Heart left ventricle (tissue), 16 donors: Measurements from ENCODE around the gene PALD1. TPM values are rescaled to one million over a fixed set of nuclear protein-coding genes. Genes with fewer than 3 reads are reported as not detected.

Experiments used
- ATAC-seq, 4 donors: fragments of 200-7000 bp; cut with Tn5 transposase; one replicate each; pipeline ENCODE4 v1.9.1; 2020 to 2022; ENCODE audit warnings: moderate library complexity in 4 of 4, mild to moderate bottlenecking in 3 of 4, moderate number of reproducible peaks in 1 of 4
- DNase-seq, 5 donors: peaks; one replicate each; pipeline ENCODE4 v3.0.0-alpha.2; 2020
- H3K27ac ChIP-seq, 12 donors: fragments of 200-600 bp; sonication (generic) in 4 of 12; one replicate each; pipeline versions ENCODE4 v1.5.0 to v1.8.0; 2016 to 2022; ENCODE audit warnings: mild to moderate bottlenecking in 2 of 12
- H3K27me3 ChIP-seq, 9 donors: fragments of 200-600 bp; sonication (generic) in 2 of 9; one replicate each; pipeline versions ENCODE4 v1.5.1 to v1.8.0; 2016 to 2022; ENCODE audit warnings: mild to moderate bottlenecking in 3 of 9
- H3K36me3 ChIP-seq, 9 donors: fragments of 200-600 bp; sonication (generic) in 2 of 9; one replicate each; pipeline versions ENCODE4 v1.5.0 to v1.8.0; 2018 to 2022; ENCODE audit warnings: mild to moderate bottlenecking in 2 of 9
- H3K4me1 ChIP-seq, 12 donors: fragments of 200-600 bp; sonication (generic) in 4 of 12; one replicate each; pipeline versions ENCODE4 v1.5.0 to v1.8.0; 2016 to 2022; ENCODE audit warnings: mild to moderate bottlenecking in 3 of 12
- H3K4me3 ChIP-seq, 12 donors: fragments of 200-600 bp; sonication (generic) in 4 of 12; one replicate each; pipeline versions ENCODE4 v1.5.0 to v1.8.0; 2017 to 2022; ENCODE audit warnings: mild to moderate bottlenecking in 9 of 12, moderate library complexity in 4 of 12
- H3K9me3 ChIP-seq, 12 donors: fragments of 200-600 bp; sonication (generic) in 4 of 12; one replicate each; pipeline versions ENCODE4 v1.5.0 to v1.8.0; 2016 to 2022; ENCODE audit warnings: mild to moderate bottlenecking in 1 of 12
- POLR2A ChIP-seq, 2 donors: fragments of 450-650 bp; IDR thresholded peaks; one replicate each; pipeline ENCODE4 v1.6.1; 2017; ENCODE audit warnings: antibody characterized with exemption in 2 of 2, mild to moderate bottlenecking in 2 of 2, moderate library complexity in 2 of 2
- WGBS, 4 donors: extraction: QIAGEN DNeasy Blood & Tissue Kit in 2 of 4; methylation state at CpG; one replicate each; pipeline versions ENCODE4 v1.1.5 to v1.1.7; 2013 to 2018; 5-methylcytosine and 5-hydroxymethylcytosine counted together
- intact Hi-C, 10 donors: fragments of 100-400 bp; cut with DNase I; formaldehyde crosslinking; loops; one replicate each; pipeline versions ENCODE4 v1.11.1 to v1.14.2; 2022
- polyA plus RNA-seq, 2 donors: library from polyadenylated mRNA; stranded (reverse); fragments of 200-250 nt; gene quantifications; one replicate each; pipeline ENCODE4 v1.2.3, GENCODE V29; 2013
- total RNA-seq, 9 donors: library from RNA; depleted of rRNA in 2 of 9; stranded (reverse); fragments of >200 nt in 2 of 9; fragmentation: NEBNext Ultra II Directional in 3 of 9; extraction: Animal tissue kit (Norgen Biotek cat#: 25700) in 3 of 9; gene quantifications; one replicate each; pipeline versions ENCODE4 v1.1.0 to v1.2.4, GENCODE V29; 2016 to 2023
- TF ChIP-seq, protein P1 (sequence below), 12 donors: fragments of 200-600 bp; sonication (generic) in 4 of 12; IDR thresholded peaks; one replicate each; pipeline versions ENCODE4 v1.5.0 to v1.8.0; 2018 to 2022; ENCODE audit warnings: antibody characterized with exemption in 12 of 12, mild to moderate bottlenecking in 5 of 12
- donor health status: ischemic (EF 13 %, LVEDD 7.1; RV severe dilation, severe dysfunction).
- donor health status: healthy with polysubstance abuse.
- donor health status: DM: no; HTN: yes; CAD: no.
- donor health status: DM: no; HTN: no; CAD: no.
- donor health status: ischemic (EF 25% LVEDD 6.9; RV normal size, moderate dysfunction).
- donor health status: ischemic (EF 25% LVEDD 5.7; RV mildly dilated, moderate dysfunction).
- donor health status: healthy.
- donor health status: DM: yes; HTN: yes; CAD: no.
- donor health status: ischemic (EF 35%, LVEDD 5.7; RV mildly dilated, moderate dysfunction).
- donor health status: nonischemic (EF 11% LVEDD 7.7; RV severe dilation, severe dysfunction).
- donor health status: DM: yes; HTN: yes; CAD: no.
- donor health status: PGD.
- donor health status: ischemic (EF 29% LVEDD 5.4; RV normal size, mild dysfunction).
- donor health status: nonischemic (EF 23%, LVEDD 6.1; RV moderate dilation, normal function).

PALD1 gene
- total and polyA plus RNA-seq, 11 donors: 2.7 to 12.3 (median 5.5) TPM

DNA sequence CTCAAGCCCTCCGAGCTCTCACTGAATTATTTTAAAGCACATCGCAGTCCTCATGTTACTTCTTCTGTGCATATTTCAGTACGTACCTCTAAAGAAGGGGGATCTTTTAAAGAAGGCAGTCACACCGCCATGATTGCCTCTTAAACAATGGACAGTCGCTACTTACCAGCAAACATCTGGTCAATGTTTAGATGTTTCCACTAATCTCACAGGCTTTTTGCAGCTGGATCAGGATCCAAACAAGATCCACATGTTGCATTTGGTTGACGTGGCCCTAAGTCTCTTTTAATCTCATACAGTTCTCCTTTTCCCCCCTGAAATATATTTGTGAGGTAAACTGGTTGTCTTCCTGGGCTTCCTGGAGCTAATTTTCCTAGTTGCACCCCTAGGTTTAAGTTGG lies 74.0 kb downstream of the PALD1 start:
- no peak overlapping the region for H3K4me3 ChIP-seq
- WGBS, 4 donors: 85 to 92% (median 90%) methylated on average over 6 of the region's 6 CpGs
- intact Hi-C loops: loop anchor here in 5 of 10 donors (5.0 to 10.0 kb wide), 3 partner anchors 122 to 330 kb away; partner anchors contain the start of gene ADAMTS14 (in 3 of the 5)
- no peaks in the 10 kb centered on the region for H3K9me3 ChIP-seq
- no peak for DNase-seq
- H3K4me1 ChIP-seq: peaks cover 0 to 20% (median 0%) of the 10 kb centered on the region in 12 donors
- TF ChIP-seq, protein P1, sequence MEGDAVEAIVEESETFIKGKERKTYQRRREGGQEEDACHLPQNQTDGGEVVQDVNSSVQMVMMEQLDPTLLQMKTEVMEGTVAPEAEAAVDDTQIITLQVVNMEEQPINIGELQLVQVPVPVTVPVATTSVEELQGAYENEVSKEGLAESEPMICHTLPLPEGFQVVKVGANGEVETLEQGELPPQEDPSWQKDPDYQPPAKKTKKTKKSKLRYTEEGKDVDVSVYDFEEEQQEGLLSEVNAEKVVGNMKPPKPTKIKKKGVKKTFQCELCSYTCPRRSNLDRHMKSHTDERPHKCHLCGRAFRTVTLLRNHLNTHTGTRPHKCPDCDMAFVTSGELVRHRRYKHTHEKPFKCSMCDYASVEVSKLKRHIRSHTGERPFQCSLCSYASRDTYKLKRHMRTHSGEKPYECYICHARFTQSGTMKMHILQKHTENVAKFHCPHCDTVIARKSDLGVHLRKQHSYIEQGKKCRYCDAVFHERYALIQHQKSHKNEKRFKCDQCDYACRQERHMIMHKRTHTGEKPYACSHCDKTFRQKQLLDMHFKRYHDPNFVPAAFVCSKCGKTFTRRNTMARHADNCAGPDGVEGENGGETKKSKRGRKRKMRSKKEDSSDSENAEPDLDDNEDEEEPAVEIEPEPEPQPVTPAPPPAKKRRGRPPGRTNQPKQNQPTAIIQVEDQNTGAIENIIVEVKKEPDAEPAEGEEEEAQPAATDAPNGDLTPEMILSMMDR (IDR thresholded peaks at IDR 0.05): no peak
- TF ChIP-seq POLR2A (IDR thresholded peaks at IDR 0.05): no peak
- peaks cover 0 to 25% (median 10%) of the 10 kb centered on the region in 9 donors for H3K36me3 ChIP-seq
- H3K27ac ChIP-seq: no peak overlapping the region
- no peaks in the 10 kb centered on the region for H3K27me3 ChIP-seq
- no peak for ATAC-seq

DNA sequence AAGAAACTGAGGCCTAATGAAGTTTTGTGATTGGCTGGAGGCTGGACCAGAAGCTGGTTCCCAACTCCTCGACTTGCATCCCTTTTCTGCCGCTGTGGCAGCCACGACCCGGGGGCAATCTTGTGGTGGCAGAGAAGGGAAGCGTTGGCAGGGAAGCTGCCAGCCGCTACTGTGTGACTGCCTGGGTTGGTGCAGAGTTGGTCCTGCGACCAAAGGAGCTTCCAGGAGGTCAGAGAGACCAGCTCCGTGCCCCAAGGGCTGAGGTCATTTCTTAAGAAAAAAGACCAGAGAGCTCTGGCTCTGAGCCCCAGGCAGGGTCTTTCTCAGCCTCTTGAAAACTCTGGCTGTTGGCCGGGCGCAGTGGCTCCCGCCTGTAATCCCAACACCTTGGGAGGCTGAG lies 76.8 kb downstream of the PALD1 start:
- DNase-seq: peak in 1 of 5 donors; percentile 7
- no peaks in the 10 kb centered on the region for H3K9me3 ChIP-seq
- no peak for ATAC-seq
- no peak overlapping the region for H3K27ac ChIP-seq
- WGBS, 4 donors: 89 to 98% (median 93%) methylated on average over 11 of the region's 11 CpGs
- H3K4me3 ChIP-seq: no peak overlapping the region
- H3K4me1 ChIP-seq: peaks cover 0 to 36% (median 19%) of the 10 kb centered on the region in 12 donors
- intact Hi-C loops: loop anchor here in 7 of 10 donors (5.0 to 10.0 kb wide), 3 partner anchors 117 to 137 kb away; partner anchors contain the start of gene ADAMTS14 (in 6 of the 7)
- H3K36me3 ChIP-seq: peaks cover 0 to 25% (median 6%) of the 10 kb centered on the region in 9 donors
- TF ChIP-seq POLR2A (IDR thresholded peaks at IDR 0.05): no peak
- TF ChIP-seq, protein P1 (IDR thresholded peaks at IDR 0.05): no peak
- no peaks in the 10 kb centered on the region for H3K27me3 ChIP-seq

DNA sequence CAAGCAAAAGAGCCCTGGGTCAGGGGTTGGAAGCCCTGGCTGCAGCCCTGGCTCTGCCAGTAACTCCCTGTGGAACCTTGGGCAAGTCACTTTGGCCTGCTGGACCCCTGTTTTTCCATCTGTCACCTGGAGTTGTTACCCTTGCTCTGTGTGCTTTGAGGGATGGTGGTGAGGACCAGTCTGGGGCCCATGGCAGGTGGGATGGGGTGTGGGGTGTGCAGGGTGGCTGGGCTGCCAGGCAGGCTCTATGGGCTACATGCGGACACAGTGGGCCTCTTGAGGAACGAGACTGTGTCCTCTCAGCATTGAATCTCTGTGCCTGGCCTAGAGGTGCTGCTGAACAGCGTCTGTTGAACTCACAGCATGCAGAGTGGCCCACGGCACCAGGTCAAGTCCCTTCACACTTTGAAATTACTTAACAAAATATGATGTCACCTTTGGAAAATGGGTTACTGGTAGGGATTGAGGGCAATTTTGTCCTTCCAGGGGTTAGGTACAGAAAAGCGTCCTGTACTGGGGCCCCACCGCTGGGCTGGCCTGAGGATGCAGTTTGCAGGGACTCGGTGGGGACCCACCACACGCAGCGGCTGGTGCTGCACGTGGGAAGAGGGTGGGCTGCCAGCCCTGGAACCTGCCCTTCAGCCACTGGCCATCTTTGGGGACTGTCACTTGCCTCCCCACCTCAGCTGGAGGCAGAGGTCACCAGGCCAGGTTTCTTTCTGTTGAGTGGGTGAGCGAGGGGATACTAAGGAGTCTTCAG lies 78.7 kb downstream of the PALD1 start:
- Histone ChIP-seq H3K9me3 (no peaks in the 10 kb centered on the region), H3K4me3 (no peak overlapping the region), H3K36me3 (peaks cover 0 to 15% (median 3%) of the 10 kb centered on the region in 9 donors), H3K4me1 (peaks cover 0 to 48% (median 33%) of the 10 kb centered on the region in 12 donors), H3K27me3 (no peaks in the 10 kb centered on the region), H3K27ac (no peak overlapping the region)
- DNase-seq (peak in 1 of 5 donors; percentile 14), ATAC-seq (no peak)
- intact Hi-C loops: loop anchor here in 7 of 10 donors (5.0 to 10.0 kb wide), 3 partner anchors 115 to 135 kb away; partner anchors contain the start of gene ADAMTS14 (in 6 of the 7)
- TF ChIP-seq POLR2A (IDR thresholded peaks at IDR 0.05): no peak
- TF ChIP-seq, protein P1 (IDR thresholded peaks at IDR 0.05): no peak
- 95 to 98% (median 96%) methylated on average over 11 of the region's 11 CpGs for WGBS, 4 donors

DNA sequence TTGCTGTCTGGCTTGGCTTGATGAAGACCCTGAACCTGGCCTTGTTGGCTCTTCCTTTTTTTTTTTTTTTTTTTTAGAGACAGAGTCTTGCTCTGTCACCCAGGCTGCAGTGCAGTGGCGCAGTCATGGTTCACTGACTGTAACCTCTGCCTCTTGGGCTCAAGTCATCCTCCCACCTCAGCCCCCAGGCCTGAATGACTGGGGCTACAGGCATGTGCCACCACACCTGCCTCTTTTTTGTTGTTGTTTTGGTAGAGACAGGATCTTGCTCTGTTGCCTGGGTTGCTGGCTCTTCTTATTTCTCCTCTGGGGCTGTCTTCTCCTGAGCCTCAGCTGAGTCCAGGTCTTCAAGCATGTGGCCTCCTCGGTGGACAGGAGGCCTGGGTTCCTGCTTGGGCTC lies 79.3 kb downstream of the PALD1 start:
- ATAC-seq (no peak), DNase-seq (peak in 1 of 5 donors; percentile 4)
- no peak overlapping the region for H3K27ac ChIP-seq
- no peaks in the 10 kb centered on the region for H3K9me3 ChIP-seq
- TF ChIP-seq, protein P1 (IDR thresholded peaks at IDR 0.05): no peak
- TF ChIP-seq POLR2A (IDR thresholded peaks at IDR 0.05): no peak
- H3K27me3 ChIP-seq: no peaks in the 10 kb centered on the region
- intact Hi-C loops: loop anchor here in 8 of 10 donors (2.0 to 10.0 kb wide), 5 partner anchors 113 to 201 kb away; partner anchors contain the start of gene ADAMTS14 (in 6 of the 8)
- WGBS, 4 donors: 63 to 100% (median 75%) methylated on average over 2 of the region's 2 CpGs
- peaks cover 0 to 43% (median 32%) of the 10 kb centered on the region in 12 donors for H3K4me1 ChIP-seq
- H3K4me3 ChIP-seq: no peak overlapping the region
- H3K36me3 ChIP-seq: peaks cover 0 to 10% (median 1%) of the 10 kb centered on the region in 9 donors
